Osteocyte (in vitro differentiated cells): ENCODE data around the gene CDC6. TPM values are rescaled to one million over a fixed set of nuclear protein-coding genes. Genes with fewer than 3 reads are reported as not detected.

Experiments used
- DNase-seq: peaks from one replicate; pipeline ENCODE4 v3.0.0; 2021; ENCODE audit warnings: mixed read lengths; ENCODE audit not compliant: unreplicated experiment; ENCODE audit errors: extremely low spot score
- H3K27ac Mint-ChIP-seq: one replicate; pipeline ENCODE4 v1.8.0; 2021; ENCODE audit warnings: mild to moderate bottlenecking, mixed read lengths; ENCODE audit not compliant: unreplicated experiment
- H3K27me3 Mint-ChIP-seq: one replicate; pipeline ENCODE4 v1.8.0; 2021; ENCODE audit warnings: mixed read lengths; ENCODE audit not compliant: unreplicated experiment
- H3K36me3 Mint-ChIP-seq: one replicate; pipeline ENCODE4 v1.8.0; 2021; ENCODE audit warnings: mixed read lengths; ENCODE audit not compliant: unreplicated experiment
- H3K4me1 Mint-ChIP-seq: one replicate; pipeline ENCODE4 v1.8.0; 2021; ENCODE audit warnings: mixed read lengths; ENCODE audit not compliant: unreplicated experiment
- H3K4me3 Mint-ChIP-seq: one replicate; pipeline ENCODE4 v1.8.0; 2021; ENCODE audit warnings: mild to moderate bottlenecking, moderate library complexity, mixed read lengths; ENCODE audit not compliant: unreplicated experiment
- H3K9me3 Mint-ChIP-seq: one replicate; pipeline ENCODE4 v1.8.0; 2021; ENCODE audit warnings: mixed read lengths; ENCODE audit not compliant: unreplicated experiment
- CTCF ChIP-seq: fragments of 200-600 bp; sonication (generic); IDR thresholded peaks from 2 replicates; pipeline ENCODE4 v1.5.0; 2021; ENCODE audit warnings: antibody characterized with exemption, mild to moderate bottlenecking, moderate library complexity
- total RNA-seq: library from RNA; stranded (reverse); gene quantifications from 2 replicates; pipeline ENCODE4 v1.2.1, GENCODE V29; 2021

Gene CDC6
- total RNA-seq, 1 donor from 2014 or later, result 10.8 TPM

GRCh38 chr17:40330850-40331470, 43.3 kb downstream of the CDC6 start:
- no peak for TF ChIP-seq CTCF
- H3K36me3 Mint-ChIP-seq, result peaks cover 15% of the 10 kb centered on the region
- peaks cover 76% of the 10 kb centered on the region for H3K4me1 Mint-ChIP-seq
- no peaks in the 10 kb centered on the region for H3K9me3 Mint-ChIP-seq
- H3K27me3 Mint-ChIP-seq, result no peaks in the 10 kb centered on the region
- H3K27ac Mint-ChIP-seq, result peak overlapping the region; percentile 81
- no peak for DNase-seq
- peak overlapping the region; percentile 52 for H3K4me3 Mint-ChIP-seq

- peak; percentile 94 for DNase-seq
- Mint-ChIP-seq H3K27me3 (no peaks in the 10 kb centered on the region), H3K27ac (peak overlapping the region; percentile 81), H3K9me3 (no peaks in the 10 kb centered on the region), H3K36me3 (peaks cover 15% of the 10 kb centered on the region), H3K4me3 (peak overlapping the region; percentile 56), H3K4me1 (peaks cover 68% of the 10 kb centered on the region)
- no peak for TF ChIP-seq CTCF
Observed at GRCh38 chr17:40331743-40332641, 44.3 kb downstream of the CDC6 start.

GRCh38 chr17:40333781-40334448, 46.2 kb downstream of the CDC6 start:
- no peaks in the 10 kb centered on the region for H3K27me3 Mint-ChIP-seq
- H3K9me3 Mint-ChIP-seq, result no peaks in the 10 kb centered on the region
- peak overlapping the region; percentile 80 for H3K27ac Mint-ChIP-seq
- DNase-seq, result no peak
- no peak for TF ChIP-seq CTCF
- H3K36me3 Mint-ChIP-seq, result peaks cover 13% of the 10 kb centered on the region
- peaks cover 53% of the 10 kb centered on the region for H3K4me1 Mint-ChIP-seq
- H3K4me3 Mint-ChIP-seq, result no peak overlapping the region

- H3K9me3 Mint-ChIP-seq, result no peaks in the 10 kb centered on the region
- H3K27me3 Mint-ChIP-seq, result no peaks in the 10 kb centered on the region
- no peak for TF ChIP-seq CTCF
- DNase-seq, result no peak
- H3K4me3 Mint-ChIP-seq, result no peak overlapping the region
- H3K4me1 Mint-ChIP-seq, result peaks cover 54% of the 10 kb centered on the region
- peaks cover 23% of the 10 kb centered on the region for H3K36me3 Mint-ChIP-seq
- H3K27ac Mint-ChIP-seq, result peak overlapping the region; percentile 80
Observed at GRCh38 chr17:40335620-40336019, 47.9 kb downstream of the CDC6 start.

GRCh38 chr17:40337351-40337750, 49.7 kb downstream of the CDC6 start:
- Mint-ChIP-seq H3K4me1 (peaks cover 46% of the 10 kb centered on the region), H3K27ac (no peak overlapping the region), H3K36me3 (peaks cover 16% of the 10 kb centered on the region), H3K27me3 (no peaks in the 10 kb centered on the region), H3K4me3 (no peak overlapping the region), H3K9me3 (no peaks in the 10 kb centered on the region)
- no peak for TF ChIP-seq CTCF
- no peak for DNase-seq
